ENCODE data around the gene OSBPL5. TPM values are rescaled to one million over a fixed set of nuclear protein-coding genes. Genes with fewer than 3 reads are reported as not detected.

The OSBPL5 gene
- total and polyA plus RNA-seq, 9 of the 15 experiments (the other 6 are each of a cell fraction or from before 2014, with no cell fraction given), result 0.06 to 14.8 (median 3.2) TPM

DNA sequence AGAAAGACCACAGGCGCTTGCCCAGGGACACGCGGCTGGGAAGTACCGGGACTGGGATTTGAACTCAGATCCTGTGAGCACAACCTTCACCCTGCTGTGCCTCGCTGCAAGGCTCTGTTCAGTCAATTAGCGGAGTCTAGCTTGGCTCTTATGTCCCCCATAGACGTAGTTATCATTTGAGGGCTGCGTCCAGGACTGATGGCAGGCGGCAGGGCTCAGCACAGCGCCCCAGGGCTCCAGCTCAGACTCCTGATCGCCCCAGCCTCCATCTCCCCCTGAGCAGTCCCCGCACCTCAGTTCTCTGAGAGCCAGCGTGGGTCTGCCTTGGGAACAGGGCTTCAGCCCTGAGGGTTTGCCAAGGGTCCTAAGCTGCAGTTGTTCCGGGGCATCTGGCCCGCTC is 33.7 kb upstream of the OSBPL5 start:
- no peak for ATAC-seq
- in situ Hi-C loops (cut with MboI) (no loop called here), intact Hi-C loops (cut with micrococcal nuclease) (no loop called here)
- Histone ChIP-seq H3K9ac (ENCODE audit: insufficient read depth in 1 of 2, low read depth in 2 of 2, low read length in 2 of 2) (no peak overlapping the region), H4K20me1 (replicated peaks; ENCODE audit: control insufficient read depth, insufficient read depth, low read length) (peaks cover 5% of the 10 kb centered on the region), H3K4me2 (ENCODE audit: insufficient read depth, low read length) (no peak overlapping the region), H3K27me3 (ENCODE audit: control insufficient read depth in 2 of 2, insufficient read depth in 2 of 2, low read length in 2 of 2) (peaks cover 32 to 65% of the 10 kb centered on the region in 2 experiments; a peak in 4 of 5 replicates), H3K27ac (ENCODE audit: extremely low read depth, low read depth, low read length) (no peak overlapping the region), H3K79me2 (ENCODE audit: control insufficient read depth, insufficient read depth, low read length) (no peaks in the 10 kb centered on the region), H3K9me3 (replicated peaks; ENCODE audit: control insufficient read depth, insufficient read depth, low read depth, low read length) (no peaks in the 10 kb centered on the region), H3K9me1 (ENCODE audit: control insufficient read depth, insufficient read depth, low read length) (no peaks in the 10 kb centered on the region), H3K4me1 (replicated peaks in 1 of 2; ENCODE audit: control insufficient read depth in 2 of 2, insufficient read depth in 2 of 2, low read length in 2 of 2) (peaks cover 0 to 62% of the 10 kb centered on the region in 2 experiments; a peak in 3 of 5 replicates), H3K36me3 (ENCODE audit: control insufficient read depth, insufficient read depth, low read length) (no peaks in the 10 kb centered on the region), H2AFZ (ENCODE audit: low read depth, low read length) (no peak overlapping the region), H3K4me3 (no peak overlapping the region)
- TF ChIP-seq C11orf30 (IDR thresholded peaks at IDR 0.05; ENCODE audit: low read depth) (no peak), NR2F6 (CRISPR knock-in tag; IDR thresholded peaks at IDR 0.05) (no peak), KLF10 (CRISPR knock-in tag; IDR thresholded peaks at IDR 0.05) (no peak), KHSRP (IDR thresholded peaks at IDR 0.05) (no peak), ZNF75A (CRISPR knock-in tag; IDR thresholded peaks at IDR 0.05) (no peak), ZFP1 (CRISPR knock-in tag; IDR thresholded peaks at IDR 0.05) (no peak), PTTG1 (tag; IDR thresholded peaks at IDR 0.05; ENCODE audit: low read depth) (no peak), ELF1 (tag; IDR thresholded peaks at IDR 0.05) (no peak), CAMTA2 (CRISPR knock-in tag; conservative IDR thresholded peaks at IDR 0.05) (no peak), RBM39 (optimal IDR thresholded peaks at IDR 0.05; ENCODE audit: low read depth, low read length) (no peak), ZNF507 (tag; conservative IDR thresholded peaks at IDR 0.05) (no peak), ZNF146 (CRISPR knock-in tag; IDR thresholded peaks at IDR 0.05; ENCODE audit: unreplicated experiment) (no peak)
- TF ChIP-seq, protein P1, sequence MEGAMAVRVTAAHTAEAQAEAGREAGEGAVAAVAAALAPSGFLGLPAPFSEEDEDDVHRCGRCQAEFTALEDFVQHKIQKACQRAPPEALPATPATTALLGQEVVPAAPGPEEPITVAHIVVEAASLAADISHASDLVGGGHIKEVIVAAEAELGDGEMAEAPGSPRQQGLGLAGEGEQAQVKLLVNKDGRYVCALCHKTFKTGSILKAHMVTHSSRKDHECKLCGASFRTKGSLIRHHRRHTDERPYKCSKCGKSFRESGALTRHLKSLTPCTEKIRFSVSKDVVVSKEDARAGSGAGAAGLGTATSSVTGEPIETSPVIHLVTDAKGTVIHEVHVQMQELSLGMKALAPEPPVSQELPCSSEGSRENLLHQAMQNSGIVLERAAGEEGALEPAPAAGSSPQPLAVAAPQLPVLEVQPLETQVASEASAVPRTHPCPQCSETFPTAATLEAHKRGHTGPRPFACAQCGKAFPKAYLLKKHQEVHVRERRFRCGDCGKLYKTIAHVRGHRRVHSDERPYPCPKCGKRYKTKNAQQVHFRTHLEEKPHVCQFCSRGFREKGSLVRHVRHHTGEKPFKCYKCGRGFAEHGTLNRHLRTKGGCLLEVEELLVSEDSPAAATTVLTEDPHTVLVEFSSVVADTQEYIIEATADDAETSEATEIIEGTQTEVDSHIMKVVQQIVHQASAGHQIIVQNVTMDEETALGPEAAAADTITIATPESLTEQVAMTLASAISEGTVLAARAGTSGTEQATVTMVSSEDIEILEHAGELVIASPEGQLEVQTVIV (CRISPR knock-in tag; IDR thresholded peaks at IDR 0.05; ENCODE audit: borderline replicate concordance), result no peak
- TF ChIP-seq, protein P2, sequence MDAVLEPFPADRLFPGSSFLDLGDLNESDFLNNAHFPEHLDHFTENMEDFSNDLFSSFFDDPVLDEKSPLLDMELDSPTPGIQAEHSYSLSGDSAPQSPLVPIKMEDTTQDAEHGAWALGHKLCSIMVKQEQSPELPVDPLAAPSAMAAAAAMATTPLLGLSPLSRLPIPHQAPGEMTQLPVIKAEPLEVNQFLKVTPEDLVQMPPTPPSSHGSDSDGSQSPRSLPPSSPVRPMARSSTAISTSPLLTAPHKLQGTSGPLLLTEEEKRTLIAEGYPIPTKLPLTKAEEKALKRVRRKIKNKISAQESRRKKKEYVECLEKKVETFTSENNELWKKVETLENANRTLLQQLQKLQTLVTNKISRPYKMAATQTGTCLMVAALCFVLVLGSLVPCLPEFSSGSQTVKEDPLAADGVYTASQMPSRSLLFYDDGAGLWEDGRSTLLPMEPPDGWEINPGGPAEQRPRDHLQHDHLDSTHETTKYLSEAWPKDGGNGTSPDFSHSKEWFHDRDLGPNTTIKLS (IDR thresholded peaks at IDR 0.05; ENCODE audit: borderline replicate concordance, low read depth), result no peak
- TF ChIP-seq, protein P3, sequence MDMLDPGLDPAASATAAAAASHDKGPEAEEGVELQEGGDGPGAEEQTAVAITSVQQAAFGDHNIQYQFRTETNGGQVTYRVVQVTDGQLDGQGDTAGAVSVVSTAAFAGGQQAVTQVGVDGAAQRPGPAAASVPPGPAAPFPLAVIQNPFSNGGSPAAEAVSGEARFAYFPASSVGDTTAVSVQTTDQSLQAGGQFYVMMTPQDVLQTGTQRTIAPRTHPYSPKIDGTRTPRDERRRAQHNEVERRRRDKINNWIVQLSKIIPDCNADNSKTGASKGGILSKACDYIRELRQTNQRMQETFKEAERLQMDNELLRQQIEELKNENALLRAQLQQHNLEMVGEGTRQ (CRISPR knock-in tag; IDR thresholded peaks at IDR 0.05), result no peak
- 9% methylated on average over 15 of the region's 15 CpGs for WGBS (ENCODE audit: insufficient coverage, low coverage, missing lambda C conversion rate)
- ChIA-PET POLR2A (interaction anchor here (0.7 to 1.5 kb wide), 3 partner anchors 8 to 22 kb away, joined by 3 to 4 read pairs (median 3); no protein-coding TSS in a partner anchor), CTCF (ENCODE audit: low intra/inter-chr PET ratio) (no interaction called here)
- no peak for DNase-seq (ENCODE audit: extremely low read depth in 1 of 4, low spot score in 3 of 4)
- no TSS peak for BruUV-seq (replicated peaks)
- FAIRE-seq, result no peak
